ENCODE results near the gene KLF13.

Gene KLF13

DNA sequence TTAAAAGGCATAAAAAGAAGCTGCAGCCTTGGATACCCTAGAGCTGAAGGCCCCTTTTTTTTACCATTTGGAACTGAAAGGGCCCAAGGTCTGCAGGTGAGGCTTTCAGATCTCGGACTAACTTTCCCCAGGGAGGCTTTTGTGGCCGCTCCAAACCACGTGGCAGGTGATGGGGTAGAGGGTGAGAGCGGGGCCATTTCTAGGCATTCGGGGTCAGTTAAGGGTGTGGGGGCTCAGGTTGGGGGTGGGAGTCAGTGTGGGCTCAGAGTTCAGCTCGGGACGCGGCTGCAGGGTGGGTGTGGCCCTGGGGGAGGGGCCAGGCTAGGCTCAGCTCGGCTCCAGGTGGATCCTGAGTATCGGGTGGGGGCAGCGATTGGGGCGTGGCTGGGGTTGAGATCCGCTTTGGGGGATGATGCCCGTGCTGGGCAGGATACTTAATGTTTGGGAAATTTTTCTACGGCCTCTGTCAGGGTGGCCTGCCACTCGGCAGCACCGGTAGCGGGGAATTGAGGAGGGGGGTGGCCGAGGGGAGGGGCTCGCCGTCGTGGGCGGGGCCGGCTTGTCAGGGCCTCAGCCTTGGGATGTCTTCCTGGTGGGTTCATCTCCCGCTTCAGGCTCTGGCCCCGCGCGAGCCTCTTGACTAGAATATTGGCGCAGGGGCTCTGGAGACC lies 2.5 kb downstream of the KLF13 start:
- peak; percentile 72 for DNase-seq
- H2AFZ ChIP-seq (ENCODE audit: low read length), result no peak overlapping the region
- H3F3A ChIP-seq (ENCODE audit: insufficient read depth, low read length), result peaks cover 21% of the 10 kb centered on the region
- peak overlapping the region; percentile 77 for H3K9ac ChIP-seq (ENCODE audit: low read length)
- H3K4me2 ChIP-seq (ENCODE audit: low read depth, low read length), result peak overlapping the region; percentile 97
- peaks cover 73% of the 10 kb centered on the region for H3K79me2 ChIP-seq (ENCODE audit: low read length)
- peak overlapping the region; percentile 70 for H3K4me3 ChIP-seq (ENCODE audit: low read length)
- no peak for TF ChIP-seq EZH2phosphoT487 (IDR thresholded peaks at IDR 0.05; ENCODE audit: low read length)
- TF ChIP-seq EZH2 (optimal IDR thresholded peaks at IDR 0.05; ENCODE audit: low read depth, low read length), result no peak
- no peak for TF ChIP-seq CTCF (IDR thresholded peaks at IDR 0.05; ENCODE audit: low read length)
- H3K9me2 ChIP-seq (replicated peaks; ENCODE audit: insufficient read depth, low read length), result no peaks in the 10 kb centered on the region
- H3K36me3 ChIP-seq (replicated peaks; ENCODE audit: insufficient read depth, low read length), result no peaks in the 10 kb centered on the region
- no peaks in the 10 kb centered on the region for H3K27me3 ChIP-seq (replicated peaks; ENCODE audit: insufficient read depth, low read length)
- H3K27ac ChIP-seq (ENCODE audit: low read length), result peak overlapping the region; percentile 84
- peaks cover 22% of the 10 kb centered on the region; the same call in 1 of the 2 replicates for H4K20me1 ChIP-seq (ENCODE audit: insufficient read depth, low read length)
- peaks cover 51% of the 10 kb centered on the region for H3K4me1 ChIP-seq (ENCODE audit: low read length)
- no peaks in the 10 kb centered on the region for H3K9me3 ChIP-seq (replicated peaks; ENCODE audit: insufficient read depth, low read length)

DNA sequence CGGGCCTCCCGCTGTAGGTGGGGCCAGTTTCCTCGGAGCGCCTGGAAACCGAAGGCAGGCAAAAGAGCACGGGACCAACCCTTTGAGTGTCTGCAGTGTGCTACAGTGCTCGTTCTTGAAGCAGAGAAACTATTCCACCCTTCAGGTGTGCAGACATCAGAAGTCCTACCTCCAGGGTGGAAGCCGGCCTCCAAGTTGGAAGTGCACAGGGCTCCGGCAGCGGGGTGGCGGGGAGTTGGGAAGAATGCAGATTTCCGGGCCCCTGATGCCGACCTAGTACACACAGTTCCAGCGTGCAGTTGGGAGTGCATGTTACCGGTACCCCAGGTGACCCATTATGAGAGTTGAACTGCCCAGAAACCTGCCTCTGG lies 3.0 kb downstream of the KLF13 start:
- Histone ChIP-seq H3K27me3 (replicated peaks; ENCODE audit: insufficient read depth, low read length) (no peaks in the 10 kb centered on the region), H3K9me3 (replicated peaks; ENCODE audit: insufficient read depth, low read length) (no peaks in the 10 kb centered on the region), H2AFZ (ENCODE audit: low read length) (no peak overlapping the region), H3K27ac (ENCODE audit: low read length) (peak overlapping the region; percentile 84; the same call in 1 of the 2 replicates), H3K79me2 (ENCODE audit: low read length) (peaks cover 76% of the 10 kb centered on the region), H3K4me1 (ENCODE audit: low read length) (peaks cover 49% of the 10 kb centered on the region), H3K9me2 (replicated peaks; ENCODE audit: insufficient read depth, low read length) (no peaks in the 10 kb centered on the region), H4K20me1 (ENCODE audit: insufficient read depth, low read length) (peaks cover 22% of the 10 kb centered on the region; the same call in 1 of the 2 replicates), H3K4me3 (ENCODE audit: low read length) (peak overlapping the region; percentile 70), H3K9ac (ENCODE audit: low read length) (peak overlapping the region; percentile 77; the same call in 1 of the 2 replicates), H3K4me2 (ENCODE audit: low read depth, low read length) (peak overlapping the region; percentile 97), H3K36me3 (replicated peaks; ENCODE audit: insufficient read depth, low read length) (no peaks in the 10 kb centered on the region), H3F3A (ENCODE audit: insufficient read depth, low read length) (peaks cover 18% of the 10 kb centered on the region)
- TF ChIP-seq CTCF (IDR thresholded peaks at IDR 0.05; ENCODE audit: low read length), result no peak
- TF ChIP-seq EZH2 (optimal IDR thresholded peaks at IDR 0.05; ENCODE audit: low read depth, low read length), result no peak
- TF ChIP-seq EZH2phosphoT487 (IDR thresholded peaks at IDR 0.05; ENCODE audit: low read length), result no peak
- DNase-seq, result no peak

DNA sequence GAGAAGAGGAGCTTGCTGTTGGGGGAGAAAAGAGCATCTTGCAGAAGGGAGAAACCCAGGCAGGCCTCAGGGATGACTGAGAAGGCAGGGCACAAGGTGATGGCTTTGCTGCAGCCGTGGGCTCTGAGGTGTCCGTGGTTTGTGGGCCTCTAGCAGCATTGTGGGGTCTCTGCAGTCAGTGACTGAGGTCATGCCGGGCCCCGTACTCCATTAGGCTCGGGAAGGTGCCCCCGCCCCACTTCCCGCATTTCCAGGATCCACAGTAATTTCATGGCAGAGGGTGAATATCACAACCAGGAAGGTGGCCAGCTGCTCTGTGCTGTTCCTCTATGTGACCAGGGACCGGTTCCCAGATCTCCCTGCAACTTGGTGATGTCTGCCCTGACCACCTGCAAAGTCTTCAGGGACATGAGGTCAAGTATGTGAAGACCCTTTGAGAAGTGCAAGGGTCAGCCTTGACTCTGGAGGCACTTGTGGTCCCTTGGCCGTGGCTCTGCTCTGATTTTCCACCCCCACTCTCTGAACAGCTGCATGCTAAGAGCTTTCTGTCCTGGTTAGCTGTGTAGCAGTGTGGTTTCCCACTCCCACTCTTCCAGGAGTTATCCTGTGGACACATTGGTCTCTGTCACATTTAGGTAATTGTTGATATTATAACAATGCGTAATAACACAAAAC lies 3.6 kb downstream of the KLF13 start:
- Histone ChIP-seq H3K9ac (ENCODE audit: low read length) (no peak overlapping the region), H3F3A (ENCODE audit: insufficient read depth, low read length) (peaks cover 18% of the 10 kb centered on the region), H2AFZ (ENCODE audit: low read length) (no peak overlapping the region), H3K36me3 (replicated peaks; ENCODE audit: insufficient read depth, low read length) (no peaks in the 10 kb centered on the region), H3K27me3 (replicated peaks; ENCODE audit: insufficient read depth, low read length) (no peaks in the 10 kb centered on the region), H3K4me2 (ENCODE audit: low read depth, low read length) (peak overlapping the region; percentile 97), H4K20me1 (ENCODE audit: insufficient read depth, low read length) (peaks cover 22% of the 10 kb centered on the region; the same call in 1 of the 2 replicates), H3K27ac (ENCODE audit: low read length) (no peak overlapping the region), H3K9me2 (replicated peaks; ENCODE audit: insufficient read depth, low read length) (no peaks in the 10 kb centered on the region), H3K4me1 (ENCODE audit: low read length) (peaks cover 49% of the 10 kb centered on the region), H3K9me3 (replicated peaks; ENCODE audit: insufficient read depth, low read length) (no peaks in the 10 kb centered on the region), H3K4me3 (ENCODE audit: low read length) (peak overlapping the region; percentile 70), H3K79me2 (ENCODE audit: low read length) (peaks cover 76% of the 10 kb centered on the region)
- no peak for DNase-seq
- TF ChIP-seq EZH2phosphoT487 (IDR thresholded peaks at IDR 0.05; ENCODE audit: low read length) (no peak), EZH2 (optimal IDR thresholded peaks at IDR 0.05; ENCODE audit: low read depth, low read length) (no peak), CTCF (IDR thresholded peaks at IDR 0.05; ENCODE audit: low read length) (no peak)
